ENCODE data around the gene CCDC116. TPM values are rescaled to one million over a fixed set of nuclear protein-coding genes. Genes with fewer than 3 reads are reported as not detected.

The CCDC116 gene
- total and polyA plus RNA-seq, 2 experiments from 2014 or later = 0.14 TPM; not detected in 1

GRCh38 chr22:21640810-21641209 is 8.2 kb downstream of the CCDC116 start:
- TF ChIP-seq ZNF331 (CRISPR knock-in tag; IDR thresholded peaks at IDR 0.05; ENCODE audit: low read depth) = no peak
- TF ChIP-seq NANOG (IDR thresholded peaks at IDR 0.05; ENCODE audit: borderline replicate concordance) = no peak
- TF ChIP-seq CTCF (conservative IDR thresholded peaks at IDR 0.05; ENCODE audit: low read depth in 2 of 2) = no peak
- no peak for TF ChIP-seq ETS1 (IDR thresholded peaks at IDR 0.05)
- TF ChIP-seq ZNF462 (CRISPR knock-in tag; IDR thresholded peaks at IDR 0.05) = no peak
- no peak for TF ChIP-seq STAT1 (IDR thresholded peaks at IDR 0.05; ENCODE audit: unreplicated experiment)
- no peak for TF ChIP-seq REST (IDR thresholded peaks at IDR 0.05; ENCODE audit: unreplicated experiment)
- TF ChIP-seq EZH2phosphoT487 (IDR thresholded peaks at IDR 0.05; ENCODE audit: unreplicated experiment) = no peak
- H3K4me2 ChIP-seq = peak overlapping the region; percentile 78
- no peak overlapping the region for H2AFZ ChIP-seq
- ATAC-seq (no peak), DNase-seq (ENCODE audit: low spot score) (no peak)
- Mint-ChIP-seq H3K4me1 (peaks cover 14% of the 10 kb centered on the region), H3K4me3 (peak overlapping the region; percentile 84), H3K27ac (no peak overlapping the region), H3K36me3 (ENCODE audit: low read depth) (peaks cover 12% of the 10 kb centered on the region), H3K27me3 (ENCODE audit: insufficient read depth, low read depth, poor library complexity) (peaks cover 22% of the 10 kb centered on the region), H3K9me3 (no peaks in the 10 kb centered on the region)
- H3K9me2 ChIP-seq (ENCODE audit: insufficient read depth) = no peaks in the 10 kb centered on the region
- peak overlapping the region; percentile 90; the same call in 1 of the 2 replicates for H3K4me3 ChIP-seq
- no peak overlapping the region for H3K27ac ChIP-seq (ENCODE audit: low read depth)
- H3K79me2 ChIP-seq (replicated peaks; ENCODE audit: insufficient read depth) = no peaks in the 10 kb centered on the region
- H3K4me1 ChIP-seq (ENCODE audit: insufficient read depth) = peaks cover 7% of the 10 kb centered on the region; the same call in 1 of the 2 replicates
- H3K36me3 ChIP-seq (ENCODE audit: insufficient read depth) = no peaks in the 10 kb centered on the region
- H3K27me3 ChIP-seq (ENCODE audit: insufficient read depth) = peaks cover 8% of the 10 kb centered on the region
- peaks cover 9% of the 10 kb centered on the region; the same call in 1 of the 2 replicates for H3F3A ChIP-seq (replicated peaks; ENCODE audit: low read depth)
- peaks cover 5% of the 10 kb centered on the region; the same call in 1 of the 2 replicates for H4K20me1 ChIP-seq (replicated peaks; ENCODE audit: insufficient read depth)

Data from GM23338 (cell line).